Stimulated activated CD4-positive, alpha-beta T cell treated with anti-CD3 and anti-CD28 coated beads, Interleukin-2, amount 100 ng/mL, for 4 hours (primary cell): ENCODE measurements around the gene TMEM147.

ENCODE experiments used
- DNase-seq: peaks from one replicate; pipeline ENCODE4 v3.0.0-alpha.2; 2020; ENCODE audit warnings: low read depth

Gene TMEM147

DNA sequence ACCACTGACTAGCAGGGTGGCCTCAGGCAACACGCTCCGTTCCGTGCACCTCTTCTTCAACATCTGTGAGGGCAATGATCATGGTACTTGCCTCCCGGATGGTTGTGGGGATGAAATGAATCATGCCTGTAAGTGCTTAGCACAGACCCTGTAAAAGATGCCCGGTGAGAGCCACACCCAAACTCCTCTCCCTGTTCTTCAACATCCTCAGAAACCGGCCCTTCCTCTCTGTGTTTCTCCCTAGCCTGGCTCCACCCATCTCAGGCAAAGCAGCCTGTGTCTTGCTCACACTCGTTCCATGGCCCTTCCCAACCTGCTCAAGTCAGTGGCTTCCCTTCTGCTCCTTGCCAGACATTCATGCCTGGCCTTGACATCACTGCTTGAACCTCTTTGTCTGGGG, 26.1 kb upstream of the TMEM147 start:
- no peak for DNase-seq

DNA sequence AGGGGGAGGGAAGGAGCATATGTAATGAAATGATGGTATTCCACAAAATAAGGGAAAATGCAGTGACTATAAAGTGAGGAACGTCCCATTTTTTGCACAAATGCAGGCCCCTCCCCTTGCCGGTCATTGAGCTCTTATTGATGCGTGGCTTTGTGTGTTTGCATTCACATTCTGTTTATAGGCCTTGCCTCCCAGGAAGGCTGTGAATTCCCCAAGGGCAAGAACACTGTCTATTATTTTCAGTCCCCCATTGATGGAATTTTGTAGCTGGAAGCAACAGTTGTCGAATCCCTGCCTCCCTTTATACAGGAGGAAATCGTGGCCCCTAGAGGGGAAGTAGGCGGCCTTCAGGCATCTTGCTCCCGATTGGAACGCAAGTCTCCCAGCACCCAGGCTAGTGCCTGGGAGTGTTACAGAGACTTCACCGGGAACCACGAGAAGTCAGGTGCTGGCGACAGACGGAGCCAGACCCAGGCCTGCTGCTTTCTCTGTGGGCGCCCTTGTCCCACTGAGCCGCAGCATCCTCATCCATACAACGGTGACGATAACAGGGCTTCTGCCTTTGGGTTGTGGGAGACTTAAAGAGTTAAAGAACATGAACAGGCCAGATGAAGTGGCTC, 24.2 kb upstream of the TMEM147 start:
- DNase-seq: no peak

DNA sequence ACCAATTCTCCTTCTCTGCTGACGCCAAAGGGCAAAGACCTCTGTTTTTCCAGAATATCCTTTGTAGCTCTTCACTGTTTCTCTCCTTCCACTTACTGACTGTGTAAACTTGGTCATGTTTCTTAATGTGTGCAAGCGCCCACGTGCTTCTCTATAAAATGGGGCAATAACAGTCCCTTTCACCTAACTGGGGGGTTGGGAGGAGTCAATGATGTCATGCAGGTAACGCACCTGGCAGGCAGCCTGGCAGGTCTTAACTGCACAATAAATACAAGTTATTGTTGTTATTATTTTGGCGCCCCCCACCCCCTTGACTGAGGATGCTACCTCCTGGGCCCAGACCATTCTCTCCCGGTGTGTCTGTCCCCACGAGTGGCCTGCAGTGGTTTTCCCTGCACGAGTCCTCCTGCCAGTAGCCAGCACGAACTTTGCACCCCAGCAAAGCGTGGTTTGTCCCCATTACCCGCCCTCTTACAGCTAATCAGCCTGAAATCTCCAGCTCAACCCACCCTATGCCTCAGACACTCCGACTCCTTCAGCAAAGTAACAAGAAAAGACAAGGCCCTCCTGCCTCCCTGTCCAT, 22.6 kb upstream of the TMEM147 start:
- DNase-seq: no peak

DNA sequence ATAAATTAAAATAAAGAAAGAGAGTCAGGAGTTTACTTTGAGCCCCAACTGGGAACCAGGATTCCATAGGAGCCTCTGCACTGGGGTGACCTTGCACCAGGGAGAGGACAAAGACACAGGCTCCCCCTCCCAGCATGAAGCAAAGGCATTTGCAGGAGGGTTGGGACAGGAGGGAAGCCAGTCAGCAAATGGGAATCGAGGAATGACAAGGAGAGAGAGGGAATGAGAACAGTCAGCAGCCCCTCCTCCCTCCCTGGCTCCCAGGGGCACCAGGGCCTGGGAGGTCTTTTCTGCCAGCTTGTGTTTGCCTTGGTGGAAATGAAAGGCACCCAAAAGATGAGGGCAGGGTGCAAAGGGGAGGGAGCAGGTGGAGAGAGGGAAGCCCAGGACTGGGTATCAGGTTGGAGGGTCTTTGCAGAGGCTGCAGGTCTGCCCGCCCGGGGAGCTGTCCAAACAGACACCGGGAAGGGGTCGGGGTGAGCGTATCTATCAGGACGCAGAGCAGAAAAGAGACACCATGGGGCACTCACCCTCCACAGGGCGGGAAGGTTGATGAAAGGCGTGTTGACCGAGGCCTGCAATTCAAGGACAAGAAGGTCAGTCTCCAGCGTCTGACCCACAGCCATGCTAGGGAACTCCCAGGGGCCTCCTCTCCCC, 21.1 kb upstream of the TMEM147 start:
- no peak for DNase-seq

DNA sequence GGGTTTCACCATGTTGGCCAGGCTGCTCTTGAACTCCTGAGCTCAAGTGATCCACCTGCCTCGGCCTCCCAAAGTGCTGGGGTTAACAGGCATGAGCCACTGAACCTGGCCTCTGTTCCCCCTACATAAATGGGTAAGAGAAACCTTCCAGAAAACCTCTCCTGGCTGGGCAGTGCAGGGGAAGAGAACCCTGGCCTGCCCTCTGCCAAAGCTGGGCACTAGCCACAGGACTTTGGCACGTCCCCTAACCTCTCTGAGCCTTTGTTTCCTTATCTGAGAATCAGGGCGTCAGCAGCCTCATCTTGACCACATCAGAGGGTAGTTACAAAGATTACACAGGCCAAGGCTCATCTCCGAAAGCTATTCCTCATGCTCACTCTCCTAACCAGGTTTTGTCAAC, 19.6 kb upstream of the TMEM147 start:
- DNase-seq: no peak

DNA sequence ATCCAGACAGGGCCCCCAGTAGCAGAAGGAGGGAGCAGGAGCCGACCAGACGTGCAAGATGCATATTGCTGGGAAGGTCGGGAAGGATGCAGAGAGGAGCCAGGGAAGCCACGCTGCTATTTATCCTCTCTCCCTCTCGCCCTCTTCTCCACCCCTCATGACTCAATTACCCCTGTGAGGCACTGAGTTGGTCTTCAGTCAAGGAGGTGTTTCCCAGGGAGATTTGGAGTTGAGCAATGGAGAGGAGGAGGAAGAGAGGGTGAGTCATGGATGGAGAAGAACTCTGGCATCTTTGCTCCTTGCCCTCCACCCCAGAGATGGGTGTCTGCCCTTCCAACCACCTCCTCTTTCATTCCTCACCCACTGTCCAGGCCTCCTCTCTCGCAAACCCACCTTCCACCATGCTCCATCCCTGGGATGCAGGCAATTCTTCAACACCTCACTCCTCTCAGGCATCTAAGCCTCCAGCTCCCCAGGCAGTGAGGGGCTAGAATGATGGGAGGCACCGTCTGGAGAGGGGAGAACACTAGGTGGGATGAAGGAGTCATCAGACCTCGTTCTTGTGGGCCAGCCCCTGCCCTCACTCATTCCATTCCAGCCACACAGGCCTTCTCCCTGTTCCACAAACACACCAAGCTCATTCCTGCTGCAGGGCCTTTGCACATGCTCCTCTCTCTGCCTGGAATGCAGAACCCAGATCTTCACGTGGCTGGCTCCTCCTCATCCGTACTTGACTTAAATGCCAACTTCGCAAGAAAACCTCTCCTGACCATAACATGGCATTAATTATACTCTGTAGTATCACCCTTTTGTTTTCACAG, 17.0 kb upstream of the TMEM147 start, which contains the start of gene SBSN:
Gene SBSN (minus strand): TSS at position 94 of the 821 bp plus-strand sequence. CDS start 30 bp downstream, at position 64.
- DNase-seq: no peak

DNA sequence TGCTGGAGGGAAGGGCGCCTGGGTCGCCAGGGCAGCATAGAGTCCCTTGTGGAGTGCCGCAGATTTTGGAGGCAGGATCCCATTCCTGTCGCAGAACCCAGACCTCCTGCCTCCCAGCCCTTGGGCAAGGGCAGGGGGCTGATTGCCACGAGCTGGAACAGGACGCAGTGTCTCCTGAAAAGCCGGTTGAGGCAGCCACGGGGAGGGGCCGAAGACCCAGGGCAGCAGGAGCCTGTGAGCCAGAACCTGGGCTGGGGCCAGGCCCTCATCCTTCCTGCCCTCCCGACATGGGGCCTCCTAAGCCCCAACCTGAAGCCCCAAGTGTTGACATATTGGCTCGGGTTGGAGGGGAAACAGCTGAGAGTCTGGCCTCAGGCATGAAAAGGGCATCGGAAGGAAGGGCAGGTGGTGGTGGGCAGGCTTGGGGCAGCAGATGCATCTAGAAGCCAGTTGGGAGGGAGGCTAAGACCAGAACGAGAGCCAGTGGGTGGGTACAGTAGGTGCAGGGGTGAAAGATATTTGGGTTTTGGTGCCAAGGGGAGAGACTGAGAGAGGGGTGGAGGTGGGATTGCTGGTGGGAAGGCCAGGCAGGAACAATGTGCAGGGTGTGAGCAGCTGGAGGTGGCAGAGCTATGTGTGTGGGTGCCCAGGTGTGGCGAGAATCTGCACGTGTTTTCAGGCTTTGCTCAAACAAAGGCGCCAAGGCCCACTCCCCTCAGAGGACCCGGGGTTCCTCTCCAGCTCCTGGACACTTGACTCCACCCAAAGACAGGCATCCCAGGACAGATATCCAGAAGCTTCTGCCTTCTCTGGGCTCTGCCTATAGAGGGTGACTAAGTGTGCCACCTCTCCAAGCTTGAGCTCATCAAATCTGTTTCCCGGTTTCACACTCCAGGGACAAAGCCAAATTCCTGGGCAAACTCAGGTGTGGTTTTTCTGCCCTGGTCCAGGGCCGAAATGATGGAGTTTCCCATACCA, 15.9 kb upstream of the TMEM147 start:
- no peak for DNase-seq

DNA sequence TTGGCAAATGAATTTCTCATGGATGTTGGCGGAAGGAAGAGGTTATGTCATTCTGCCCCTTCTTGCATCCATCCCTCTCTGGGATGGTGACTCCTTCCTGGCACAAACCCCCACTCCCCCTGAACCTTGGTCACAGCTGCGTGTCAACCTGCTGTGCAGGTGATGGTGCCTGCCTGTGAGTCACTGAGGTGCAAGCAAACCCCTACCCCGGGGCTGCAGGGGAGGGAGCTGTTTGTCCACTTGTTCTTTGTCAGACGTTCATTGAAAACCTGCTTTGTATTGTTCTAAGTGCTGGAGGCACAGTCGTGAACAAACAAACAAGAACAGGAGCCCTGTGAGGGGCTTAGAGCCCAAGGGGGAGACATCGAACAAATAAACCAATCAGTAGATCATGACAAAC, 14.1 kb upstream of the TMEM147 start:
- DNase-seq: no peak

DNA sequence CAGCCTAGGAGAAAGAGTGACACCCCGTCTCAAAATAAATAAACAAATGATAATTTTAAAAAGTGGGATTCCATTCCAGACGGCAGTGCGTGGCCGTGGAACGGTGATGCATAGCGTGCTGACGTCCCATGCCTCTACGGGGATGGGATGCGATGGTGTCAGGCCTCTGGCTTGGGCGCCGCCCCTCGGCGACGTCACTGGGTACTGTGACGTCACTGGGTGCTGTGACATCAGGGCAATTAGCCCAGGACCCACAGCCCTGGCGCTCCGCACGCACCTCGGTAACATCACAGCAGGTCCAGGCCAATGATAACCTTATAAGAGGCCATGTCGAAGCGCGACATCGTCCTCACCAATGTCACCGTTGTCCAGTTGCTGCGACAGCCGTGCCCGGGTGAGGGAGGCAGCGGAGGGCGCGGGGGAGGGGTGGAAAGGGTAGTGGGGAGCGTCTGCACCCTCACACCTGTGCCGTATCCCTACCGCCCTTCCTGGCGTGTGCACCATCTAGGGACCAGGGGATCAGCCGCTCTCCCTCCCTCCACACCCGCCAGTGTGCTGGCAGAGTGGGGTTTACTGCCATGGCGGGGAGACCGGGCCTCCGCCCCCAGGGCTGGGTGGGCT, 12.1 kb upstream of the TMEM147 start, which contains the start of gene GAPDHS:
Gene GAPDHS (plus strand): TSS at position 256 of the 621 bp plus-strand sequence. CDS start 72 bp downstream, at position 328.
- DNase-seq: no peak

DNA sequence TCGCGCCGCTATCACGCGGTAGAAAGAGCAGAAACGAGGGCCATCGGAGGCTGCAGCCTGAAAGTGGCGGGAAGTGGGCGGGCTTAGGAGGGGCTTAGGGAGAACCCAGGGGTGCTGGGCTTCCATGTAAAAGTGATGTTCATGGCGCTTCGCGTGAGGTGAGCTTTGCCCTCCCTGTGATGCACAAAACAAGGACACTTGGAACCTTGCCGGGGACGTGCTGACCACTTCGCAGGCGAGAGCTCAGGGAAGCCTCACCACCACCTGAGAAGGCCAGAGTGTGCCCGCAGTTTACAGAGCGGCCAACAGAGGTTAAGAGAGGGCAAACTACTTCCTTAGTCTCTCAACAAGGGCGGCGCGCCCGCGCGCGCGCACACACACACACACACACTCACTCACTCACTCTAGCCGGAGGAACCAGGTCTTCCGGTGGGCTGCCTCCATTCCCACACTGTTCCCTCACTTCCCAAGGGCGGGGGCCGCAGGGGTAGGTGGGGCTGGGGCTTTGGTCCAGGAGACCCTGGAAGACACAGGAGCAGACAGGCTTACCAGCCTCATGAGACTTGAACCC, 11.5 kb upstream of the TMEM147 start:
- peak; percentile 26 for DNase-seq

DNA sequence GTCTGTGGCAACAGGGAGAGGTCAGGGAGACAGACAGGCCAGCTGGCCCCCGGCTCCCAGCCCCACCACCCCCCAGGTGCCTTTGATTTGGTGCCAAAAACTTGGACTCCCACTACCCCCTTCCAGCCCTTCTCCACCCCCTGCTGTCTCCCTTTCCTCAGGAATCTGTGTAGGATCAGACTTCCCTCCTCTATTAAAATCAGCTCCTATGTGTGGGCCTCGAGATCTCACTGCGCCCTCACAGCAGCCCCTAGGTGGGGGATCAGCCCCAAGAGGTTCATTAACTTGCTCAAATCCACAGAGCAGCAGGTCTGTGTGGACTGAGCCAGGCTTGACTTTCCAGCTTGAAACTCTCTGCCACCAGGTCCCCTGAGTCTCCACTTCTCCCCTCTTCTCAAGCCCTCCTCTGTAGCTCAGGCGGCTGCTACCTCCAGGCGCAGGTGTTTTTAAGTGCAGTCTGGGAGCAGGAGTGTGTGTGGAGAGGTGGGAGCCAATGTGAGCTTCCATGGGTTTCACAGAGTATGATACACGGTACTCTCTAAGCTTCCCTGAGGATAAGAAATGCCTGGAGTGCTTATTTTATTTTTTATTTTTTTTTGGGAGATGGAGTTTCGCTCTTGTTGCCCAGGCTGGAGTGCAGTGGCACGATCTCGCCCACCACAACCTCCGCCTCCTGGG, 10.5 kb upstream of the TMEM147 start:
- no peak for DNase-seq

DNA sequence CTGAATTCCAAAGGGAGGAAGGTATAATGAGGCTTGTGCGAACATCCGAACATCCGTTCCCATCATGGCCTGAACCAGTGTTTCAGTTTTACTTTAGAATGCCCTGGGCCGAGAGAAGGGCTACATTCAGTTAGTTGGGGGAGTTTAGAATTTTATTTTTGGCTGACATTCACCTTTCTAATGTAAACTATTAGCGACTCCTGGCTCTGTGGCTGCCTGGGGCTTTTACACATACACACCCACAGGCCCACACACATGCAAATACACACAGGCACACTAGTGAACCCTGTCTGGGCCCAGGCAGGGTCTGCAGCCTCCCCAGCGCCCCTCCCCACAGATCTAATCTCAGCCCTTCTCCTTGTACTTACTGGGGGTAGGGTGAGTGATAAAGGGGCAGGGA, 6.1 kb upstream of the TMEM147 start:
- no peak for DNase-seq

DNA sequence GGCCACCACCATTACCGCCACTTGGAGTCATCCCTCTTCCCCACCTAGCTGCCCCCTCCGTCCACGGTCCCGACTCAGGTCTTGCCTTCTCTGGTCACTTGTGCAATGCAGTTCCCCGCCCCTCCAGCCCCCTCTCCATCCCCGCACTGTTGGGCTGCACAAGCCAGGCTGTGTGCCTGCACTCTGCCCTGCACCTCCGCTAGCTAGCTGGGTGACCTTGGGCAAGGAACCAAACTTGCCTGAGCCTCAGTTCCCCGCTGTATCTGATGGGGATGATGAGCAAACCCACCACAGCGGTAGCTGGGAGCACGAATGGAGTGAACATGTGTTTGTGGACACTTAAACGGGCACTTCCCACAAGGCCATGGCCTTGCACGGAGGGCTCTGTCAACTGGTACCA, 5.6 kb upstream of the TMEM147 start:
- DNase-seq: no peak

DNA sequence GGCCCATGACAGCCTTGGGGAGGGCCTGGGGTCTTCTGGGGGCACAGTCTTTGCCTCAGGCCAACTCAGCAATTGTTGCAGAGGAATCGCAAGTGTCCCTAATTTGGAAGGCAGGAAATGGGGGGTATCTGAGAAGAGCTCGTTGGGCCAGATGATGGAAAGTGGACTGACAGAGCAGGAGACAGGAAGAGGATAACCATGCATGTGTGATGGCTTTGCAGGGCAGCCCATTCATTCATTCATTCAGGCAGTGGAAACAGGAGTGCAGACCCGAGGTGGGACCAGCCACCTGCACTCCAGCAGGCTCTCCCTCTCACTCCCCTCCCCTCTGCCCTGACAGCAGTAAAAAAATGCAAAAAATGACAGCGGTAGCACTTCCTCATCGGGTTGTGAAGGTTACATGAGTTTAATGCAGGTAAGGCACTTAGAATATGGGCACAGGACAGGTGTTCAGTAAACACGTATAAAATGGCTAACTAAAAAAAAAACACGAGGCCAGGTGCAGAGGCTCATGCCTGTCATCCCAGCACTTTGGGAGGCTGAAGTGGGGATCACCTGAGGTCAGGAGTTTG, 5.0 kb upstream of the TMEM147 start:
- no peak for DNase-seq

DNA sequence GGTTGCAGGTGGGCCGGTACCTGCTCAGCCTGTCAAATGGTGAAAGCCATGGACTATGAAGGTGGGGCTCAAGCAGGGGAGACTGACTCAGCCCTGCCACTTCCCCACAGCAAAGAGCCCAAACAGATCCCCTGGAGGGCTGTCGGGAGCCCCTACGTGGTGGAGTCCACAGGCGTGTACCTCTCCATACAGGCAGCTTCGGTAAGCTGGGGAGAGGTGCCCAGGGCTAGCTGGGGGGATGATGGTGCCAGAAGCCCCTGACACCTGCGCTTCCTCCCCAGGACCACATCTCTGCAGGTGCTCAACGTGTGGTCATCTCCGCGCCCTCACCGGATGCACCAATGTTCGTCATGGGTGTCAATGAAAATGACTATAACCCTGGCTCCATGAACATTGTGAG, 3.2 kb upstream of the TMEM147 start:
- DNase-seq: no peak

DNA sequence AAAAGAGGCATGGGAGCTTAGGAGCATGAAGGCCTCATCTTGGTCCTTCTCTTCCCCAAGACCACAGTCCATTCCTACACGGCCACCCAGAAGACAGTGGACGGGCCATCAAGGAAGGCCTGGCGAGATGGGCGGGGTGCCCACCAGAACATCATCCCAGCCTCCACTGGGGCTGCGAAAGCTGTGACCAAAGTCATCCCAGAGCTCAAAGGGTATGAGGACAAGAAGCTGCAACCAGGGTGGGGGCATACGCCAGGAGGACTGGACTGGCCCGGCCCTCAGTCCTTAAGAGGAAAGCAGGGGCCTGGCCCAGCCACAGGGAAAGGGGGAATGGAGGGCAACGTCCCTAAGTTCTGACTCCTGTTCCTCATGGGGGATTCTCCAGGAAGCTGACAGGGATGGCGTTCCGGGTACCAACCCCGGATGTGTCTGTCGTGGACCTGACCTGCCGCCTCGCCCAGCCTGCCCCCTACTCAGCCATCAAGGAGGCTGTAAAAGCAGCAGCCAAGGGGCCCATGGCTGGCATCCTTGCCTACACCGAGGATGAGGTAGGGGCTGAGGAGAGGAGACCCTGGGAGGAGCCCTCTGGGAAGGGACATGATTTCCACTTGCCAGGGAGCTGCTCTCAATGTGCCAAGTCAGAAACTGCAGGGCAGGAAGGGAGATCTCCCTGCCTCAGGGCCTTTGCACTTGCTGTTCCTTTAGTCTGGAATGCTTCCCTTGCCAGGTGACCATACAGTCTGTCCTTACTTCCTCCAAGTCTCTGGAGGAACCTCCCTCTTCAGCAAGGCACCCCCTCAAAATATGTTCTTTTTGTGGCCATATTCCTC, 1.9 kb upstream of the TMEM147 start:
- DNase-seq: no peak

DNA sequence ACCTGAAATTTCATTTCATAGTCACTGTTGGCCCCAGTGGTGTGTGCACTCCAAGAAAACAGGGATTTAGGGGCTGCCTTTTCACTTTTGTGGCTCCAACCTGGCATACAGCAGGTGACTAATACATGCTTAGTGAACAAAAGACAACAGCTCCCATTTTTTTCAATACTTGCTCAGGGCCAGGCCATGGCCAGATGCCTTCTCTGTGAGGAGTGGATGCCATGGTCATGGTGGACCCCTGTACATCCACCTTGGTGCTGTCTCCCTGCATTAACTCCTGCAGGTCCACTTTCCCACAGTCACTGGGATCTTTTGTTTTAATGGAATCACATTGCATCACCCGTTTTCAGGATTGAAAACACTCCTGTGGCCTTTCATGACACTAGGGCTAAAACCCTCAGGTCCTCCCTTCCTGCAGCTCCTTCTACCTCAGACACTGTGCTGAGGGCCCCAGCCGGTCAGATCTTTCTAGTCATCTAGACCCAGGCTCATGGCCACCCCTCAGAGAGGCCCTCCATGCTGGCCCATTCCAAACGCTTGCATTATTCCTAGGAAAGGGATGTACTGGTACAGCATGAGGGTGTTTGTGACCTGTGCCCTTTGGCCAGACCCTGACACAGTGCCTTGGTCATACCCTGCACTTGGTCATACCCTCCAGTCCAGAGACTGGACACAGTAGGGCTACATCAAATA, 1.2 kb upstream of the TMEM147 start:
- no peak for DNase-seq

DNA sequence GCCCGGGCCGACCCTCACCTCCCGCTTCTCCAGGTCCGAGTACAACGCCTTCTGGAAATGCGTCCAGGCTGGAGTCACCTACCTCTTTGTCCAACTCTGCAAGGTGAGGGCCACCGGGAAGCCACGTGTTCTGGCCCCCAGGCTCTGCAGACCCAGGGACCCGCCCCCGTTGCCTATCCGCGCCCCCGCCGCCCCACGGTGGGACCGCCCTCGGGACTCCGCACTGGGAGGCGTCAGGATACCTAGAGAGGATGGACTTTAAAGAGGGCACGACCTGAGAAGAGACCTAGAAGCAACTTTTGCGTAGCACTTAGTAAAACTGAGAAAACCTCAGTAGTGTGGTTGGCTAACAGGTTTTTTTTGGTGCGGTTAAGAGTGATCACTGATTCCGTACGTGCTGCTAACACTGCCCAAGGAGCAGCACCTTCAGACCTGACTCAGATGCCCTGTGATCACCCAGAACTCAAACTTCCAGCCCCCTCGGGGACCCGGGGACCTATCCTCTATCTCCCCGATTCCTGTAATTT, 492 bp downstream of the TMEM147 start:
- peak; percentile 59 for DNase-seq
